ENCODE data around the gene SSU72. TPM values are rescaled to one million over a fixed set of nuclear protein-coding genes. Genes with fewer than 3 reads are reported as not detected.
"Not testable (repeated sequence)": the region's sequence is repeated elsewhere in the genome, so short reads cannot be mapped to it uniquely, and the experiment has no call there.

The SSU72 gene
- total RNA-seq, 2 donors from 2014 or later = 120 to 175 TPM

DNA sequence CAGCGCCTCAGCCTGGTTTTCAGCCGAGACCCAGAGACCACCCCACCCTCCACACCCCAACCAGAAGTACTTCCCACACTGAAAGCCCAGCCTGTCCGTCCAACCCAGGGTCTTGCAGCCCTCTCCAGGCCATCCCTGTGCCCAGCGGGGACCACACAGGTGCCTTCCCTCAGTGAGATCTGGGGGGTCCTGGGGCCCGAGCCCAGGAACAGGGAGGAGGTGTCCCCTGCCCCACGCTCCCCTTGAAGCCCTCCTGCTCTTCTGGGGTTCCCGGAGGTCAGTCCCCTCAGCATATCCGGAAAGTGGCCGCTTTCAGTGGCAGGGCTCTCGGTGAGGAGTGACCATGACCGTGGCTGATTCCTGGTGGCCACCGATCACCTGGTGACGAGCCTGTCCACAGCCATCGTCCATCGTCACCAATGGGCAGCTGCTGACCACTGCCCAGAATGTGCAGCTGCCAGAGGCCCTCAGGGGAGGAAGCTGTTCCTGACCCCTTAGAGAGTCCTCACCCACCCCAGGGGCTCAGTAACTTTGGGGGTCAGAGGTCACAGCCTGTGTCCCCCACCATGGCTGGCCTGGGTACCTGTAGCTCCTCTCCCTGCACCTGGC is 37.6 kb downstream of the SSU72 start:
- intact Hi-C loops (cut with DNase I) = no loop called here
- Histone ChIP-seq H3K27me3 (no peaks in the 10 kb centered on the region), H3K9ac (ENCODE audit: low read depth in 2 of 2, low read length in 2 of 2) (no peak overlapping the region), H3K4me1 (peaks cover 4% of the 10 kb centered on the region), H3K27ac (no peak overlapping the region), H3K9me3 (no peaks in the 10 kb centered on the region), H3K4me3 (no peak overlapping the region), H3K36me3 (no peaks in the 10 kb centered on the region)
- TF ChIP-seq, protein P1, sequence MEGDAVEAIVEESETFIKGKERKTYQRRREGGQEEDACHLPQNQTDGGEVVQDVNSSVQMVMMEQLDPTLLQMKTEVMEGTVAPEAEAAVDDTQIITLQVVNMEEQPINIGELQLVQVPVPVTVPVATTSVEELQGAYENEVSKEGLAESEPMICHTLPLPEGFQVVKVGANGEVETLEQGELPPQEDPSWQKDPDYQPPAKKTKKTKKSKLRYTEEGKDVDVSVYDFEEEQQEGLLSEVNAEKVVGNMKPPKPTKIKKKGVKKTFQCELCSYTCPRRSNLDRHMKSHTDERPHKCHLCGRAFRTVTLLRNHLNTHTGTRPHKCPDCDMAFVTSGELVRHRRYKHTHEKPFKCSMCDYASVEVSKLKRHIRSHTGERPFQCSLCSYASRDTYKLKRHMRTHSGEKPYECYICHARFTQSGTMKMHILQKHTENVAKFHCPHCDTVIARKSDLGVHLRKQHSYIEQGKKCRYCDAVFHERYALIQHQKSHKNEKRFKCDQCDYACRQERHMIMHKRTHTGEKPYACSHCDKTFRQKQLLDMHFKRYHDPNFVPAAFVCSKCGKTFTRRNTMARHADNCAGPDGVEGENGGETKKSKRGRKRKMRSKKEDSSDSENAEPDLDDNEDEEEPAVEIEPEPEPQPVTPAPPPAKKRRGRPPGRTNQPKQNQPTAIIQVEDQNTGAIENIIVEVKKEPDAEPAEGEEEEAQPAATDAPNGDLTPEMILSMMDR (IDR thresholded peaks at IDR 0.05) = no peak
- no peak for DNase-seq

DNA sequence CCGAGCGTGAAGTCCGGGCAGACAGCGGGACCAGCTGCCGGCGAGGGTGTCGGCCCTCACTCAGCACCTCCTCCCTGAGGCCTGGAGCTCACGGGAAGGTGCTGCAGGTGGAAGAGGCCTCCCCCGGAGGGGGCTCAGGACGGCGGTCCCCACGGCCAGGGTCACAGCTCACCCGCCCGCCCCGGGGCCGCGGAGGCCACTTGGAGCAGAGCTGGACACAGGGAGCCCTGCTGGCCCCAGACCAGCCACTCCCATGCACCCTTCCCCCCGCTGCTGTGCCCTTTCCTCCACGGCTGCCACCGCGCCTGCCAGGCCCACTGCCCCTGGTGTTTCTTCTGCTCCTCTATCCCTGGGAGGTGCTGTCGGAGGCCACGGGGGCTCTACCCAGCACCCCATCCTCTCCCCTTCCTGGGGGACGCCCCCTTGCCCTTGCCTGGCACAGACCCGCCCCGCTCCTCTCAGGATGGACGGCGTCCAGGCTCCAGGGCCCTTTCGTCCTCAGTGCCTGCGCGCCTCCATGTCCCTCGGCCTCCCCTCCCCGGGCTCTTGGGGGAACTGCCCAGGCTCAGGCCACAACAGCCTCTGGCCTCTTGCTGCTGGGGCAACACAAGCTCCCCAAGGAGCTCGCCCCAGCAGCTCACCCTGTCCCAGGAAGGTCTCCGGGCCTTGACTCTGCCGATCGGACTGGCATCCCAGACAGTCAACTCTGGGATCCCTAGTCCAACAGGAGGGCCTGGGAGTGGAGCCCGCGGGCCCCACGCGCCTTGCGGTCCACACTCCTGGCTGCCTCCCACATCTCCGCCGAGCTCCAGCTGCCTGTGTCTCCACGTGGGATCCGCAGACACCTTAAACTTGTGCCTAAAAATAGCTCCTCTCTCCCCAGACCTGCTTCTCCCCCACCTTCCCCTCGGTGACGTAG is 38.4 kb downstream of the SSU72 start:
- Histone ChIP-seq H3K9ac (ENCODE audit: low read depth in 2 of 2, low read length in 2 of 2) (no peak overlapping the region), H3K4me1 (peaks cover 4% of the 10 kb centered on the region), H3K4me3 (no peak overlapping the region), H3K27me3 (no peaks in the 10 kb centered on the region), H3K9me3 (no peaks in the 10 kb centered on the region), H3K36me3 (no peaks in the 10 kb centered on the region), H3K27ac (no peak overlapping the region)
- intact Hi-C loops (cut with DNase I) = no loop called here
- no peak for DNase-seq
- TF ChIP-seq, protein P1 (IDR thresholded peaks at IDR 0.05) = no peak

DNA sequence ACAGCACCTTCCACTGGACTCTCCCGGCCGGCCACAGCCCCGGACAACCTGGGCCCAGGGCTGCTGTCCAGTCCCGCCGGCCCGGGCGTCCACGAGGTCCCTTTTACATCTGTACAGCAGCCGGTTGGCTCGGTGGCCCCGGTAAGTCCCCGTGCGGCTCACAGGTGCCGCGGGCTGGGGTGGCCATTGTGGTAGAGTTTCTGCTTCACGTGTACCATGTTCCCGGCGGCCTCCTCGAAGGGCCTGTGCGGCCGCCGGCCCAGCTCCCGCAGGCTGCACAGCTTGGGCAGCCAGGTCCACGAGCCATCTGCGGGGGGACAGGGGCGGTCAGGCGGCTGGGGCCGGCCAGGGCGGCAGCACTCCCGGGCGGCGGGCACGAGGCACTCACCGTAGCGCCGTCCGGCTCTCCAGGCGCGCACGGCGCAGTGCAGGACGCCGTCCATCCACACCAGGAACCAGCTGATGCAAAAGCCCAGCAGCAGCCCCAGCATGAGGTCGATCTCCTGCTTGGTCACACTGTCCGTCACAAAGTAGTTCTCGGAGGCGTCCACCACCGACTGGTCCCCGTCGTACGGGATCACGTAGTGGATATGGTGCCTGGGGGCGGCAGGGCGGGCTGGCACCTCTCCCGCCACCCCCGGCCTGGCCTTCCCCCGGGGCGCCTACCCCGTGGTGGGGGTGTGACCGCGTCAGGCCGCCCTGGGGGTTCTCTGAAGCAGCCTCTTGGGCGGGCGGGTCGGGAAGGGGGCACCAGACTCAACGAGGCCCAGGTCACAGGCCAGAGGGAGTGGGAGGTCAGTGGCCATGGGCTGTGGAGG is 39.3 kb downstream of the SSU72 start:
- intact Hi-C loops (cut with DNase I) = no loop called here
- TF ChIP-seq, protein P1 (IDR thresholded peaks at IDR 0.05) = no peak
- no peaks in the 10 kb centered on the region for H3K36me3 ChIP-seq
- no peak overlapping the region for H3K27ac ChIP-seq
- DNase-seq = no peak
- no peaks in the 10 kb centered on the region for H3K9me3 ChIP-seq
- H3K27me3 ChIP-seq = no peaks in the 10 kb centered on the region
- H3K4me1 ChIP-seq = peaks cover 4% of the 10 kb centered on the region
- H3K9ac ChIP-seq (ENCODE audit: low read depth in 2 of 2, low read length in 2 of 2) = no peak overlapping the region
- no peak overlapping the region for H3K4me3 ChIP-seq

DNA sequence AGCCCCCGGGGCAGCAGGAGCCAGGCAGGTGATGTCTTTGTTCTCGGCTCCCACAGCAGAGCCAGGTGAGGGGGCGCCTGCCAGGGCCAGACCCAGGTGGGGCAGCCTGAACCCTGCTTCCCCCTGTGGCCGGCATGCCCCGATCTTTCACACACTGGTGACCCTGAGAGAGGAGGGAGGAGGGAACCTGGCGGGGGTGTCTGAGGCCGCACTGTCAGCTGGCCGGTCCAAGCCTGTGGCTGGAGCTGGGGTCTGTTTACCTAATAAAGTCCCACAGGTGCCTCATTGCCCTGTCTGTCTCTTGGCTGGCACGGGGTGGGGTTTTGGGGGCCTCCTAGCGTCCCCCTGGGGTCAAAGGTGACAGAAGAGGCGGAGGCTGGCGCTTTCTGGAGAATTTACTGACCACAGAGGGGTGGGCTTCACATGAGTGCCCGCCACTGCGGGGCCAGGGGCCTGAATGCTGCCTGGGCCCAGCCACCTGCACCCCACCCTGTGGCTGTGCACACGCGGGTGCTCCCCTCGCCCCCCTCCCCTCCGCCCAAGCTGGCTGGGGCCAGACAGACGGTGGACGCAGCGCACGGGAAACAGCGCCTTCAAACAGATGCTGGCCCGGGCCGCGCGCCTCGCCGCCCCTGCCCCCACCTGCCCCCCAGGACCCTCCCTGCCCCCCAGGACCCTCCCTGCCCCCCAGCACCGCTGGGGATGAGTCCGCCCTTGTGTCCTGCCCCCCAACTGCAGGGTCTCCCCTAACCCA is 40.1 kb downstream of the SSU72 start:
- H3K36me3 ChIP-seq = no peaks in the 10 kb centered on the region
- no peak overlapping the region for H3K4me3 ChIP-seq
- intact Hi-C loops (cut with DNase I) = no loop called here
- no peaks in the 10 kb centered on the region for H3K27me3 ChIP-seq
- no peak overlapping the region for H3K27ac ChIP-seq
- no peak for DNase-seq
- no peak overlapping the region for H3K9ac ChIP-seq (ENCODE audit: low read depth in 2 of 2, low read length in 2 of 2)
- TF ChIP-seq, protein P1 (IDR thresholded peaks at IDR 0.05) = no peak
- H3K4me1 ChIP-seq = peaks cover 4% of the 10 kb centered on the region
- H3K9me3 ChIP-seq = no peaks in the 10 kb centered on the region

DNA sequence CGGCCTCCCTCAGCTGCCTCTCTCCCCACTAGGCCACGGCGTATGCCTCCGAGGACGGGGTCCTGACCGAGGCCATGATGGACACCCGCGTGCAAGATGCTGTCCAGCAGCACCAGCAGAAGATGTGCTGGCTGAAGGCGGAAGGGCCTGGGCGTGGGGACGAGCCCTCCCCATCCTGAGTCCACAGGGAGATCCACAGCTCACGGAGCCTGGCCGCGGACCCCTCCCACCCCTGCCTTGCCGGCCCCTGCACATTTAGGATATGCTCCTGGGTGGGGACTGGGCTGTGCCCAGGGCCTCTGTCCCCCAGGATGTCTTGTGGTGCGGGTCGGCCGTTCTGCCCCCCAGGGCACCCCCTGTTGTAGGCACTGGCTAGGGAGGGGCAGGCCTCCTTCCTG is 40.8 kb downstream of the SSU72 start:
- intact Hi-C loops (cut with DNase I); H3K27ac ChIP-seq; H3K4me1 ChIP-seq; DNase-seq; H3K36me3 ChIP-seq; H3K9ac ChIP-seq (ENCODE audit: low read depth in 2 of 2, low read length in 2 of 2); H3K9me3 ChIP-seq; H3K27me3 ChIP-seq; H3K4me3 ChIP-seq: not testable (repeated sequence)

DNA sequence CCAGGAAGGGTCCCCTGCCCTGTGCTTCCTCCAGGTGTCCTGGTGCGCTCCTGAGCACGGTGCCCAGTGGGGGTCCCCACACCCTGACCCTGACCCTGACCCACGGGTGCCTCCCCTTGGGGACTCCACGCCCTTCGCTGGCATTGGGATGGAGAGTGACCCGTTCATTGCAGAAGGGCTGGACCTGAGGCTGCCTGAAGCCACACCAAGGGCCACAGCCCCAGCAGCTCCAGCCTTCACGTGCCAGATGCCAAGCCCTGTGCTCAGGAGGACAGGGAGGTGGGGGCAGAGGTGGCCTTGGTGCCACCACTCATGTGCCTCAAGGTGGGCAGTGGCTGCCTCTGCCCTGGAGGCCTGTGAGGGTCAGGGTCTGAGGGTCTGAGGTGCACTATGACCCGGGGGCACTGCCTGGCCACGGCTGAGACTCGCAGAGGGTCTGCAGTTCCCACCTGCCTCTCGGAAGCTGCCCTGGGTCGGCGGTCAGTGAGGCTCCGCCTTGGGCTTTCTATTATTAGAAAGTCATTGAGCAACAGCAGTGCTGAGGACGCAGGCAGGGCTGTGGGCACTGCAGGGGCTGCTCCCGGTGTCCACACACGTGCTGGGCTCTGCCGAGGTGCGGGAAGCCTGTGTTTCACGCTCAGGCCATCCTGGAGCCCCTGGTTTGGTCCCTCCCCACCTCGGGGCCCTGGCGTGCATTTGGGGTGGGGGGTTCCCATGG is 41.3 kb downstream of the SSU72 start:
- H3K4me1 ChIP-seq; H3K9me3 ChIP-seq; DNase-seq; H3K36me3 ChIP-seq; H3K4me3 ChIP-seq; H3K27ac ChIP-seq; intact Hi-C loops (cut with DNase I); H3K27me3 ChIP-seq; H3K9ac ChIP-seq (ENCODE audit: low read depth in 2 of 2, low read length in 2 of 2): not testable (repeated sequence)

Data from colonic mucosa (tissue), 4 donors.